K562 (cell line): ENCODE results near the gene ZC3H6. TPM values are rescaled to one million over a fixed set of nuclear protein-coding genes. Genes with fewer than 3 reads are reported as not detected.

Source experiments
- ARID4B ChIP-seq: sonication (generic); formaldehyde crosslinking; IDR thresholded peaks from 2 replicates; pipeline ENCODE4 v1.8.0; 2022; ENCODE audit warnings: mild to moderate bottlenecking, missing genetic modification reagents
- HDGF ChIP-seq: fragments of 450-650 bp; IDR thresholded peaks from 2 replicates; pipeline ENCODE4 v1.6.1; 2016
- L3MBTL2 ChIP-seq: fragments of 450-650 bp; IDR thresholded peaks from 2 replicates; pipeline ENCODE4 v1.6.1; 2016; ENCODE audit warnings: mild to moderate bottlenecking, moderate library complexity
- LEF1 ChIP-seq: fragments of 450-650 bp; IDR thresholded peaks from 2 replicates; pipeline ENCODE4 v1.6.1; 2016; ENCODE audit warnings: mild to moderate bottlenecking
- MBD1 ChIP-seq: fragments of 250-450 bp; sonication (Bioruptor Pico); IDR thresholded peaks from 2 replicates; pipeline ENCODE4 v1.8.0; 2022; ENCODE audit warnings: inconsistent platforms
- NFIC ChIP-seq: fragments of 450-650 bp; IDR thresholded peaks from 2 replicates; pipeline ENCODE4 v1.6.1; 2017; ENCODE audit warnings: mild to moderate bottlenecking, inconsistent platforms
- RBBP5 ChIP-seq: fragments of 200-600 bp; sonication (generic); IDR thresholded peaks from 2 replicates; pipeline ENCODE4 v1.6.1; 2012; ENCODE audit warnings: borderline replicate concordance, mild to moderate bottlenecking, low read length, control low read depth, inconsistent platforms; ENCODE audit not compliant: insufficient read depth, poor library complexity, severe bottlenecking
- RBFOX2 ChIP-seq: fragments of 200-400 bp; formaldehyde crosslinking; IDR thresholded peaks from 2 replicates; pipeline ENCODE4 v1.6.1; 2017; ENCODE audit warnings: low read depth, mild to moderate bottlenecking, low read length, moderate library complexity
- SP1 ChIP-seq: sonication (generic); formaldehyde crosslinking; IDR thresholded peaks from 2 replicates; pipeline ENCODE4 v1.8.1; 2022; ENCODE audit warnings: mild to moderate bottlenecking, missing genetic modification reagents
- ZBTB17 ChIP-seq: fragments of 450-650 bp; formaldehyde crosslinking; IDR thresholded peaks from 2 replicates; pipeline ENCODE4 v1.4.0; 2020; ENCODE audit warnings: mild to moderate bottlenecking
- ZFP1 ChIP-seq: fragments of 450-650 bp; formaldehyde crosslinking; IDR thresholded peaks from 2 replicates; pipeline ENCODE4 v1.4.0; 2020; ENCODE audit warnings: mild to moderate bottlenecking, mixed read lengths
- ZNF589 ChIP-seq: fragments of 200-800 bp; sonication (Bioruptor generic); IDR thresholded peaks from 2 replicates; pipeline ENCODE4 v1.6.1; 2016; ENCODE audit warnings: low read depth, missing genetic modification characterization, missing compliant biosample characterization
- polyA plus RNA-seq, 8 experiments: library from polyadenylated mRNA; depleted of rRNA in 4 of 8; stranded (reverse) in 5 of 8; unstranded in 3 of 8; fragments of >200 nt; fragmentation: Nextera tagmentation in 2 of 8; fragmentation: Illumina TruSeq in 1 of 8; extraction: Ambion mirVana in 2 of 8; extraction: Trizol in 1 of 8; gene quantifications; 2 replicates each; pipeline versions ENCODE4 v1.2.1 to v1.2.3, GENCODE V29; 2011 to 2014; ENCODE audit warnings: inconsistent platforms in 1 of 8, missing spikeins in 1 of 8
- total RNA-seq, 7 experiments: library from RNA; depleted of rRNA in 6 of 7; stranded (reverse); fragments of >200 nt in 6 of 7; fragmentation: Illumina TruSeq in 2 of 7; extraction: Trizol in 2 of 7; gene quantifications; 2 replicates each; pipeline versions ENCODE4 v1.2.1 to v1.2.3, GENCODE V29; 2011 to 2021; ENCODE audit warnings: low replicate concordance in 1 of 7
- TF ChIP-seq, protein P1 (sequence below): fragments of 200-800 bp; sonication (Bioruptor generic); IDR thresholded peaks from 2 replicates; pipeline ENCODE4 v1.6.1; 2017; ENCODE audit warnings: missing genetic modification characterization, missing compliant biosample characterization
- TF ChIP-seq, protein P2 (sequence below): fragments of 450-650 bp; conservative IDR thresholded peaks from 2 replicates; pipeline ENCODE4 v1.6.1; 2016; ENCODE audit warnings: missing genetic modification characterization, low read depth, mild to moderate bottlenecking, missing compliant biosample characterization, moderate library complexity
- TF ChIP-seq, protein P3 (sequence below): fragments of 450-650 bp; IDR thresholded peaks from 2 replicates; pipeline ENCODE4 v1.6.1; 2017; ENCODE audit warnings: antibody characterized with exemption, mild to moderate bottlenecking

The ZC3H6 gene
- total and polyA plus RNA-seq, 9 of the 15 experiments (the other 6 are each of a cell fraction or from before 2014, with no cell fraction given), result 0.45 to 1.9 (median 1.5) TPM

GRCh38 chr2:112273349-112273748, 2.0 kb upstream of the ZC3H6 start (continued):
- TF ChIP-seq ARID4B (0 out of 2 replicates have a peak, but pooled peaks have one; percentile 28), ZNF589 (peak; percentile 17; the same call in 1 of the 2 replicates), RBFOX2 (no peak), NFIC (0 out of 2 replicates have a peak, but pooled peaks have one; percentile 6), ZBTB17 (no peak), MBD1 (CRISPR knock-in tag) (0 out of 2 replicates have a peak, but pooled peaks have one; percentile 27), L3MBTL2 (peak; percentile 32; the same call in 1 of the 2 replicates), RBBP5 (peak; percentile 47), SP1 (CRISPR knock-in tag) (0 out of 2 replicates have a peak, but pooled peaks have one; percentile 15), ZFP1 (CRISPR knock-in tag) (no peak), HDGF (0 out of 2 replicates have a peak, but pooled peaks have one; percentile 83), LEF1 (peak; percentile 9; the same call in 1 of the 2 replicates)
- TF ChIP-seq, protein P1, sequence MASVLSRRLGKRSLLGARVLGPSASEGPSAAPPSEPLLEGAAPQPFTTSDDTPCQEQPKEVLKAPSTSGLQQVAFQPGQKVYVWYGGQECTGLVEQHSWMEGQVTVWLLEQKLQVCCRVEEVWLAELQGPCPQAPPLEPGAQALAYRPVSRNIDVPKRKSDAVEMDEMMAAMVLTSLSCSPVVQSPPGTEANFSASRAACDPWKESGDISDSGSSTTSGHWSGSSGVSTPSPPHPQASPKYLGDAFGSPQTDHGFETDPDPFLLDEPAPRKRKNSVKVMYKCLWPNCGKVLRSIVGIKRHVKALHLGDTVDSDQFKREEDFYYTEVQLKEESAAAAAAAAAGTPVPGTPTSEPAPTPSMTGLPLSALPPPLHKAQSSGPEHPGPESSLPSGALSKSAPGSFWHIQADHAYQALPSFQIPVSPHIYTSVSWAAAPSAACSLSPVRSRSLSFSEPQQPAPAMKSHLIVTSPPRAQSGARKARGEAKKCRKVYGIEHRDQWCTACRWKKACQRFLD (CRISPR knock-in tag), result peak; percentile 40; the same call in 1 of the 2 replicates
- TF ChIP-seq, protein P2, sequence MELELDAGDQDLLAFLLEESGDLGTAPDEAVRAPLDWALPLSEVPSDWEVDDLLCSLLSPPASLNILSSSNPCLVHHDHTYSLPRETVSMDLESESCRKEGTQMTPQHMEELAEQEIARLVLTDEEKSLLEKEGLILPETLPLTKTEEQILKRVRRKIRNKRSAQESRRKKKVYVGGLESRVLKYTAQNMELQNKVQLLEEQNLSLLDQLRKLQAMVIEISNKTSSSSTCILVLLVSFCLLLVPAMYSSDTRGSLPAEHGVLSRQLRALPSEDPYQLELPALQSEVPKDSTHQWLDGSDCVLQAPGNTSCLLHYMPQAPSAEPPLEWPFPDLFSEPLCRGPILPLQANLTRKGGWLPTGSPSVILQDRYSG, result 0 out of 2 replicates have a peak, but pooled peaks have one; percentile 36
- TF ChIP-seq, protein P3, sequence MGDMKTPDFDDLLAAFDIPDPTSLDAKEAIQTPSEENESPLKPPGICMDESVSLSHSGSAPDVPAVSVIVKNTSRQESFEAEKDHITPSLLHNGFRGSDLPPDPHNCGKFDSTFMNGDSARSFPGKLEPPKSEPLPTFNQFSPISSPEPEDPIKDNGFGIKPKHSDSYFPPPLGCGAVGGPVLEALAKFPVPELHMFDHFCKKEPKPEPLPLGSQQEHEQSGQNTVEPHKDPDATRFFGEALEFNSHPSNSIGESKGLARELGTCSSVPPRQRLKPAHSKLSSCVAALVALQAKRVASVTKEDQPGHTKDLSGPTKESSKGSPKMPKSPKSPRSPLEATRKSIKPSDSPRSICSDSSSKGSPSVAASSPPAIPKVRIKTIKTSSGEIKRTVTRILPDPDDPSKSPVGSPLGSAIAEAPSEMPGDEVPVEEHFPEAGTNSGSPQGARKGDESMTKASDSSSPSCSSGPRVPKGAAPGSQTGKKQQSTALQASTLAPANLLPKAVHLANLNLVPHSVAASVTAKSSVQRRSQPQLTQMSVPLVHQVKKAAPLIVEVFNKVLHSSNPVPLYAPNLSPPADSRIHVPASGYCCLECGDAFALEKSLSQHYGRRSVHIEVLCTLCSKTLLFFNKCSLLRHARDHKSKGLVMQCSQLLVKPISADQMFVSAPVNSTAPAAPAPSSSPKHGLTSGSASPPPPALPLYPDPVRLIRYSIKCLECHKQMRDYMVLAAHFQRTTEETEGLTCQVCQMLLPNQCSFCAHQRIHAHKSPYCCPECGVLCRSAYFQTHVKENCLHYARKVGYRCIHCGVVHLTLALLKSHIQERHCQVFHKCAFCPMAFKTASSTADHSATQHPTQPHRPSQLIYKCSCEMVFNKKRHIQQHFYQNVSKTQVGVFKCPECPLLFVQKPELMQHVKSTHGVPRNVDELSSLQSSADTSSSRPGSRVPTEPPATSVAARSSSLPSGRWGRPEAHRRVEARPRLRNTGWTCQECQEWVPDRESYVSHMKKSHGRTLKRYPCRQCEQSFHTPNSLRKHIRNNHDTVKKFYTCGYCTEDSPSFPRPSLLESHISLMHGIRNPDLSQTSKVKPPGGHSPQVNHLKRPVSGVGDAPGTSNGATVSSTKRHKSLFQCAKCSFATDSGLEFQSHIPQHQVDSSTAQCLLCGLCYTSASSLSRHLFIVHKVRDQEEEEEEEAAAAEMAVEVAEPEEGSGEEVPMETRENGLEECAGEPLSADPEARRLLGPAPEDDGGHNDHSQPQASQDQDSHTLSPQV, result 0 out of 2 replicates have a peak, but pooled peaks have one; percentile 4
